Naive thymus-derived CD4-positive, alpha-beta T cell (primary cell): Measurements from ENCODE around the gene PHF12. TPM values are rescaled to one million over a fixed set of nuclear protein-coding genes. Genes with fewer than 3 reads are reported as not detected.

Experiments
- ATAC-seq: fragments of 150-1000 bp; cut with Tn5 transposase; 2 replicates; pipeline ENCODE4 v1.10.0; 2021; ENCODE audit warnings: mild to moderate bottlenecking, moderate library complexity
- CTCF ChIA-PET: fragments of 350-600 bp; sonication (Branson Sonifier 250); formaldehyde crosslinking; loops from one replicate; lab custom pipeline; 2021; ENCODE audit warnings: antibody characterized with exemption; lab: Charles Lee
- POLR2A ChIA-PET: fragments of 350-600 bp; sonication (Branson Sonifier 250); formaldehyde crosslinking; loops from one replicate; lab custom pipeline; 2021; ENCODE audit warnings: antibody characterized with exemption, inconsistent platforms; lab: Charles Lee
- DNase-seq, 9 donors: peaks; one replicate each; pipeline versions ENCODE4 v3.0.0 to v3.0.0-alpha.2; 2020 to 2022; ENCODE audit warnings: mixed read lengths in 1 of 9
- H3K27ac ChIP-seq: one replicate; pipeline ENCODE4 v1.7.0; 2013; ENCODE audit warnings: mild to moderate bottlenecking, low read depth, low read length, moderate library complexity
- H3K27me3 ChIP-seq, 2 donors: one replicate each; pipeline ENCODE4 v1.7.0; 2013; ENCODE audit warnings: low read length in 2 of 2, mild to moderate bottlenecking in 2 of 2, moderate library complexity in 2 of 2; ENCODE audit not compliant: control insufficient read depth in 2 of 2, insufficient read depth in 2 of 2
- H3K36me3 ChIP-seq, 3 experiments: 1 replicate in 2 of 3; 2 replicates in 1 of 3; pipeline ENCODE4 v1.7.0; 2013; ENCODE audit warnings: low read length in 3 of 3, mild to moderate bottlenecking in 3 of 3, moderate library complexity in 1 of 3; ENCODE audit not compliant: insufficient read depth in 3 of 3, control insufficient read depth in 2 of 3
- H3K4me1 ChIP-seq, 2 donors: one replicate each; pipeline ENCODE4 v1.7.0; 2013; ENCODE audit warnings: low read length in 2 of 2, mild to moderate bottlenecking in 2 of 2, moderate library complexity in 1 of 2; ENCODE audit not compliant: control insufficient read depth in 2 of 2, insufficient read depth in 2 of 2
- H3K4me3 ChIP-seq: 2 replicates; pipeline ENCODE4 v1.7.0; 2013; ENCODE audit warnings: mild to moderate bottlenecking, low read length
- H3K9me3 ChIP-seq, 3 experiments: 1 replicate in 2 of 3; 2 replicates in 1 of 3; pipeline ENCODE4 v1.7.0; 2013; ENCODE audit warnings: low read length in 3 of 3; ENCODE audit not compliant: control insufficient read depth in 2 of 3
- H3K27ac Mint-ChIP-seq, 9 donors: one replicate each; pipeline ENCODE4 v1.8.0; 2020 to 2022; ENCODE audit warnings: mixed read lengths in 9 of 9, mild to moderate bottlenecking in 8 of 9, moderate library complexity in 5 of 9, inconsistent platforms in 2 of 9
- H3K27me3 Mint-ChIP-seq, 5 donors: one replicate each; pipeline ENCODE4 v1.8.0; 2021 to 2022; ENCODE audit warnings: mixed read lengths in 5 of 5, mild to moderate bottlenecking in 1 of 5
- H3K36me3 Mint-ChIP-seq, 5 donors: one replicate each; pipeline ENCODE4 v1.8.0; 2020 to 2022; ENCODE audit warnings: mixed read lengths in 5 of 5, mild to moderate bottlenecking in 3 of 5, inconsistent platforms in 1 of 5
- H3K4me1 Mint-ChIP-seq, 7 donors: one replicate each; pipeline ENCODE4 v1.8.0; 2020 to 2022; ENCODE audit warnings: mixed read lengths in 7 of 7, mild to moderate bottlenecking in 3 of 7, inconsistent platforms in 1 of 7
- H3K4me3 Mint-ChIP-seq, 10 donors: one replicate each; pipeline ENCODE4 v1.8.0; 2020 to 2022; ENCODE audit warnings: mild to moderate bottlenecking in 10 of 10, mixed read lengths in 10 of 10, moderate library complexity in 6 of 10, inconsistent platforms in 2 of 10
- H3K9me3 Mint-ChIP-seq, 11 donors: one replicate each; pipeline ENCODE4 v1.8.0; 2020 to 2022; ENCODE audit warnings: mixed read lengths in 11 of 11, mild to moderate bottlenecking in 4 of 11, inconsistent platforms in 1 of 11, moderate library complexity in 1 of 11
- intact Hi-C, 2 donors: fragments of 100-400 bp; cut with micrococcal nuclease; formaldehyde crosslinking; loops; one replicate each; pipeline ENCODE4 v1.15.1; 2023
- polyA plus RNA-seq, 2 donors: library from polyadenylated mRNA; unstranded; fragments of 300-500 nt; fragmentation: Illumina TruSeq; gene quantifications; one replicate each; pipeline ENCODE4 v1.2.3, GENCODE V29; 2021
- total RNA-seq, 6 experiments: library from RNA in 5 of 6; stranded (reverse) in 5 of 6; gene quantifications; 1 replicate in 5 of 6; 2 replicates in 1 of 6; pipeline ENCODE4 v1.2.3 and lab custom pipeline; 2021 to 2026

Gene PHF12
- total and polyA plus RNA-seq, 7 experiments from 2014 or later = 6.2 to 162 (median 129) TPM

DNA sequence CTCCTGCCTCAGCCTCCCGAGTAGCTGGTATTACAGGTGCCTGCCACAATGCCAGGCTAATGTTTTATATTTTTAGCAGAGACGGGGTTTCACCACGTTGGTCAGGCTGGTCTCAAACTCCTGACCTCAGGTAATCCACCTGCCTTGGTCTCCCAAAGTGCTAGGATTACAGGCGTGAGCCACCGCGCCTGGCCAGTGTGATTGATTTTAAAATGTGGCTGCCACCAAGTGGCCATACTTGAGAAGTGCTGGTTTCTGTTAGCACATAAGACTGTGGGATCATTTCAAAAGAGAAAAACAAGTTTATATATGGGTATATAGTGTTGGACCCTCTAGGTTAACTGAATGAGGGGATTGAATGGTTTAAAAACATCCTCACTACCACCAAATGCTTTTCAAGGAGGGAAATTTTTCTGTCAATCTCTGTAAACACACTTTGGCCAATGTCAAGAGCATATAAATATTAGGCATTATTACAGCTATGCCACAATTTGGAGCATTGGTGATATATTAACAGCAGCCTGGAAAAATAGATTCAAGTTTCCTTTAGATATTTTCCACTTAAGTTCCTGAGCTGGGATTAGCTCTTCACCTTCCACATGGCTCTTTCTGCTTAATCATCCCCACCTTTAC, 34.9 kb downstream of the PHF12 start:
- intact Hi-C loops = loop anchor here (1.0 to 5.0 kb wide), 7 partner anchors 10 to 190 kb away; partner anchors contain the start of genes DHRS13 (in 1 of the 2), PHF12 (in 1 of the 2) and TLCD1 (in 1 of the 2)
- ChIA-PET POLR2A (interaction anchor here (0.9 to 3.2 kb wide), 5 partner anchors 13 to 35 kb away, joined by 3 to 12 read pairs (median 3); partner anchors contain the start of gene PHF12), CTCF (interaction anchor here (0.6 to 8.2 kb wide), 11 partner anchors 9 to 190 kb away, joined by 3 to 54 read pairs (median 4); partner anchors contain the start of gene TLCD1)
- H3K9me3 Mint-ChIP-seq = peaks cover 0 to 2% (median 0%) of the 10 kb centered on the region in 11 donors
- no peaks in the 10 kb centered on the region for H3K27me3 Mint-ChIP-seq
- no peaks in the 10 kb centered on the region for H3K4me1 ChIP-seq
- H3K27ac ChIP-seq = peak overlapping the region; percentile 46
- H3K4me1 Mint-ChIP-seq = peaks cover 0 to 9% (median 6%) of the 10 kb centered on the region in 7 donors
- no peak overlapping the region for H3K4me3 Mint-ChIP-seq
- no peaks in the 10 kb centered on the region for H3K9me3 ChIP-seq
- no peaks in the 10 kb centered on the region for H3K27me3 ChIP-seq
- H3K4me3 ChIP-seq = no peak overlapping the region
- DNase-seq = peak in 6 of 9 donors; percentile 38 to 50 (median 42)
- peaks cover 12 to 54% (median 21%) of the 10 kb centered on the region in 5 donors for H3K36me3 Mint-ChIP-seq
- peak; percentile 90 for ATAC-seq
- H3K27ac Mint-ChIP-seq = peak overlapping the region in 7 of 9 donors; percentile 46 to 93 (median 65)
- peaks cover 55 to 95% (median 71%) of the 10 kb centered on the region in 3 experiments for H3K36me3 ChIP-seq

DNA sequence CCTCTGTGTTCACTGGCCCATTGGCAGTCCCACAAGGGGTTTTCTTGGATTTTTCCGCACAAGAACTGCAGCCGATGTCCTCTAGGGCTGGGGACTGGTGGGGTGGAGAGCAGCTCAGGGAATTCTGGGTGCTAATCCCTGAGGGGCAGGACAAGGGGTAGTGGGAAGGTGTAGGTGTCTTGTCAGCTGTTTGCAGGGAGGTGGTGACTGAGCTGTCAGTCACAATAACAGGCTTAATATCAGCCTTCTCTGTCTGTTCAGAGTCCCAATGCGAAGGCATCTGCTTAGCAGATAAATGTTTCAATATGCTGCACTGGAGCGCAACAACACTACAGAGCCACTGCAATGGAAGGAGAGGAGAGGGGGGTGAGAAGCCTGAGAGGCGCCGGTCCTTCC, 38.4 kb downstream of the PHF12 start:
- Histone ChIP-seq H3K4me3 (no peak overlapping the region), H3K4me1 (no peaks in the 10 kb centered on the region), H3K27me3 (no peaks in the 10 kb centered on the region), H3K27ac (no peak overlapping the region), H3K9me3 (no peaks in the 10 kb centered on the region), H3K36me3 (peaks cover 48 to 98% (median 76%) of the 10 kb centered on the region in 3 experiments)
- DNase-seq (no peak), ATAC-seq (no peak)
- Mint-ChIP-seq H3K9me3 (no peaks in the 10 kb centered on the region), H3K4me1 (peaks cover 0 to 8% (median 6%) of the 10 kb centered on the region in 7 donors), H3K27ac (peak overlapping the region in 4 of 9 donors; percentile 24 to 80 (median 72)), H3K36me3 (peaks cover 8 to 55% (median 28%) of the 10 kb centered on the region in 5 donors), H3K4me3 (no peak overlapping the region), H3K27me3 (no peaks in the 10 kb centered on the region)
- POLR2A ChIA-PET = interaction anchor here (0.6 to 1.3 kb wide), 3 partner anchors 14 to 151 kb away, joined by 3 to 4 read pairs (median 3); no protein-coding TSS in a partner anchor
- CTCF ChIA-PET = interaction anchor here (0.9 to 4.0 kb wide), 2 partner anchors 37 to 149 kb away, joined by 3 to 15 read pairs; no protein-coding TSS in a partner anchor
- intact Hi-C loops = no loop called here

DNA sequence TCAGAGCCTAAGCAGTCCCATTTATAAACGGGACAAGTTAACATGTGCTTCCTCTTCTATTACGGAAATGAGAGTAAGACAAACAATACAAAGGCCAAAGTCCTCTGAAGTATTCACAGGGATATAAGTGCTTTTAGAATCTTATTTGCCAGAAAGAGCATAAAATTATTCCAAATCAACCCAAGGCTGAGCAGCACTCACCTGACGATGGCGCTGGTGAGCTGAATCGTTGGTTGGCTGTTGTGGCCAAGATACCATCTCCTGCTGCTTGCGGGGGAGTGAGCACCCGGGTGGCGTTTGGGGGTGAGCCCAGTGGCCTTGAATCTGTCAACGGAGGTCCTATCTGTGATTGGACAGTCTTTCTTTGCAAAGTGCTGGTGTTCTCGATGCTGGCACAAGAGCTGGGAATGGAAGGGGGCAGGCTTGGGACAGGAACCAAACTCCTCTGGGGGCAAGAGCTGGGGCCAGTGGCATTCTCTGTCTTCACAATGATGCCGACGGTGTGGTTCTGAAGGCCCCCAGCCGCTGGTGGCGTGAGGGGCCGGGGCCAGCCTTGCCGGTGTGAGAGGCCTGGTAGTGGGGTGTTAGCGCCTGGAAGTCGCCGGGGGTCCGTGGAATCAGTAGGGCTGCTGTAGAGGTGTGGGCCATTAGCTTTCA, 38.9 kb downstream of the PHF12 start:
- CTCF ChIA-PET = interaction anchor here (0.7 to 4.0 kb wide), 3 partner anchors 37 to 186 kb away, joined by 3 to 15 read pairs (median 4); partner anchors contain the start of gene TLCD1
- H3K4me1 ChIP-seq = no peaks in the 10 kb centered on the region
- Mint-ChIP-seq H3K27me3 (no peaks in the 10 kb centered on the region), H3K27ac (peak overlapping the region in 6 of 9 donors; percentile 10 to 80 (median 46)), H3K4me3 (no peak overlapping the region), H3K9me3 (no peaks in the 10 kb centered on the region), H3K36me3 (peaks cover 8 to 56% (median 29%) of the 10 kb centered on the region in 5 donors), H3K4me1 (peaks cover 0 to 8% (median 6%) of the 10 kb centered on the region in 7 donors)
- no peaks in the 10 kb centered on the region for H3K27me3 ChIP-seq
- ATAC-seq (peak; percentile 43), DNase-seq (no peak)
- no peak overlapping the region for H3K27ac ChIP-seq
- H3K4me3 ChIP-seq = no peak overlapping the region
- intact Hi-C loops = no loop called here
- POLR2A ChIA-PET = interaction anchor here (0.6 to 1.3 kb wide), 3 partner anchors 14 to 151 kb away, joined by 3 to 4 read pairs (median 3); no protein-coding TSS in a partner anchor
- peaks cover 50 to 98% (median 71%) of the 10 kb centered on the region in 3 experiments for H3K36me3 ChIP-seq
- H3K9me3 ChIP-seq = no peaks in the 10 kb centered on the region

DNA sequence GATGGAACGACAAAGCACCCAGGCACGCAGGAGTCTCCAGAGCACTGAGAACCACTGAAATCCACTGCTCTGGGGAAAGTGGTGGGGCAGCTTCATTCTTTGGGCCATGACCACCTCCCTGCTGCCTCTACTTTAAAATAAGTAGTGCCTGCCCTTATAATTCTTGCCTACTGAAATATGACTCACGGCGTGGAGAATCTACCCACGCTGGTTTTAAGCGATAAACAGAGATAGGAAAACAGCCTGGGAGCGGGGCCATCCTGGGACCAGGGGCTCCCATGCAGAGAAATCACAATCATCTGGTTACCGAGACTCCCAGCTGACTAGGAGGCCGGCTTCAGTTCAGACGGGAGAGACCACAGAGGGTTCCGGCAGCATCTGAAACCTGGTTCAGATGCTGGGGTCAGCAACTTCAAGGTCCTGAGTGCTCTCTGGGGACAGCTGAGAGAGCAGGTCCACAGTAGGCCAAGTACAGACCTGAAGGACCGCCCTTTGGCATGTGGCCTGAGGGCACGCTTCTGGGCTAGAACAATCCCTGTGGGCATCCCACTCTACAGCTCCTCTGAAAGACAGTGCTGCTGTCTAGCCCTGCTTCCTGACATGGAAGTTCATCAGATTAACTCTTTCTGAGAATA, 39.8 kb downstream of the PHF12 start:
- intact Hi-C loops = no loop called here
- ChIA-PET POLR2A (interaction anchor here (0.9 to 3.4 kb wide), 2 partner anchors 14 to 41 kb away, joined by 3 to 11 read pairs; partner anchors contain the start of genes FLOT2 and PHF12), CTCF (interaction anchor here (0.7 to 4.0 kb wide), 4 partner anchors 32 to 268 kb away, joined by 3 to 15 read pairs (median 3); partner anchors contain the start of genes MYO18A and RPL23A)
- peaks cover 0 to 6% (median 3%) of the 10 kb centered on the region in 7 donors for H3K4me1 Mint-ChIP-seq
- no peak for ATAC-seq
- H3K27ac ChIP-seq = no peak overlapping the region
- peaks cover 8 to 49% (median 27%) of the 10 kb centered on the region in 5 donors for H3K36me3 Mint-ChIP-seq
- no peaks in the 10 kb centered on the region for H3K27me3 Mint-ChIP-seq
- no peaks in the 10 kb centered on the region for H3K4me1 ChIP-seq
- peaks cover 45 to 98% (median 62%) of the 10 kb centered on the region in 3 experiments for H3K36me3 ChIP-seq
- peak overlapping the region in 2 of 9 donors; percentile 24 to 38 for H3K27ac Mint-ChIP-seq
- H3K4me3 ChIP-seq = no peak overlapping the region
- H3K9me3 ChIP-seq = no peaks in the 10 kb centered on the region
- H3K9me3 Mint-ChIP-seq = no peaks in the 10 kb centered on the region
- H3K4me3 Mint-ChIP-seq = no peak overlapping the region
- DNase-seq = no peak
- H3K27me3 ChIP-seq = no peaks in the 10 kb centered on the region

DNA sequence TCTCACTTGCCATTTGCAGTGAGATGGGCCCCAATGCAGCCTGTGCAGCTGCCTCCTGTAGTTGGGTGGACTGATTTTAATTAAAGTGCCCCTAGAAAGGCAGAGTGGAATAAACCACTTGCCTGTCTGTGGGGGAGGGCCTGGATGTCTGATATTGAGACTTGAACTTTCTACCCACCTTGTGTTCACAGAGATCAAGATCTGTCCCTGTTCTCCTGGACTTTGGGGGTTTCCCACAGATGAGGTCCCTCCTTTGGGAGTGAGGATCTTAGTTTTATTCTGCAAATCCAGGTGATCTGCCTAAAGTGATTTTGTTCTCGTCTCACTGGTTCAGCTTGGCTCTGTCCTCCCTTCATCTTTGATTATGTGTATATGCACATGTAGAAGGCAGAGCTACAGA, 40.8 kb downstream of the PHF12 start:
- Histone ChIP-seq H3K9me3 (no peaks in the 10 kb centered on the region), H3K27ac (no peak overlapping the region), H3K27me3 (no peaks in the 10 kb centered on the region), H3K4me1 (no peaks in the 10 kb centered on the region), H3K4me3 (no peak overlapping the region), H3K36me3 (peaks cover 36 to 96% (median 53%) of the 10 kb centered on the region in 3 experiments)
- H3K27me3 Mint-ChIP-seq = no peaks in the 10 kb centered on the region
- no peak for DNase-seq
- intact Hi-C loops = no loop called here
- H3K9me3 Mint-ChIP-seq = no peaks in the 10 kb centered on the region
- H3K36me3 Mint-ChIP-seq = peaks cover 8 to 42% (median 24%) of the 10 kb centered on the region in 5 donors
- no peak for ATAC-seq
- peaks cover 0 to 6% (median 0%) of the 10 kb centered on the region in 7 donors for H3K4me1 Mint-ChIP-seq
- no peak overlapping the region for H3K27ac Mint-ChIP-seq
- no peak overlapping the region for H3K4me3 Mint-ChIP-seq
- CTCF ChIA-PET = interaction anchor here (0.6 to 4.0 kb wide), 3 partner anchors 147 to 269 kb away, joined by 3 to 15 read pairs (median 3); partner anchors contain the start of gene MYO18A
- POLR2A ChIA-PET = interaction anchor here (1.1 to 3.4 kb wide), 2 partner anchors 42 to 191 kb away, joined by 3 to 11 read pairs; partner anchors contain the start of genes PHF12 and RPL23A
